Measurements from ENCODE around the gene PDXK. TPM values are rescaled to one million over a fixed set of nuclear protein-coding genes. Genes with fewer than 3 reads are reported as not detected.

PDXK gene
- total and polyA plus RNA-seq, 10 of the 15 experiments (the other 5 are each of a cell fraction or from before 2014, with no cell fraction given): 3.7 to 141 (median 60.0) TPM

- TF ChIP-seq BCL3 (IDR thresholded peaks at IDR 0.05; ENCODE audit: borderline replicate concordance, insufficient read depth, low read depth, low read length, poor library complexity, severe bottlenecking) (peak; percentile 65), IKZF2 (IDR thresholded peaks at IDR 0.05) (peak; percentile 89 to 92), MLLT1 (IDR thresholded peaks at IDR 0.05) (peak; percentile 57; the same call in 1 of the 2 replicates), E2F8 (IDR thresholded peaks at IDR 0.05; ENCODE audit: low read depth, partially characterized antibody) (peak; percentile 14), NKRF (conservative IDR thresholded peaks at IDR 0.05) (0 out of 2 replicates have a peak, but pooled peaks have one; percentile 40), POU2F2 (IDR thresholded peaks at IDR 0.05; ENCODE audit: borderline replicate concordance, low read depth, low read length) (peak; percentile 95), SIX5 (IDR thresholded peaks at IDR 0.05; ENCODE audit: low read depth, low read length, severe bottlenecking) (peak; percentile 7), TAF1 (IDR thresholded peaks at IDR 0.05; ENCODE audit: borderline replicate concordance, low read depth, low read length) (peak; percentile 37; the same call in 1 of the 2 replicates), SIN3A (IDR thresholded peaks at IDR 0.05; ENCODE audit: low read depth, low read length) (0 out of 2 replicates have a peak, but pooled peaks have one; percentile 64), NFIC (IDR thresholded peaks at IDR 0.05; ENCODE audit: low read depth, low read length) (no peak), HSF1 (IDR thresholded peaks at IDR 0.05; ENCODE audit: low read depth, low read length) (peak; percentile 97), ZNF24 (IDR thresholded peaks at IDR 0.05) (peak; percentile 86), SMAD1 (IDR thresholded peaks at IDR 0.05; ENCODE audit: low read depth, partially characterized antibody) (peak; percentile 19), ZNF384 (IDR thresholded peaks at IDR 0.05; ENCODE audit: borderline replicate concordance, low read depth, low read length) (peak; percentile 96), NFYB (IDR thresholded peaks at IDR 0.05; ENCODE audit: insufficient read depth, low read depth, low read length) (peak; percentile 83), CBX5 (IDR thresholded peaks at IDR 0.05; ENCODE audit: low read depth) (no peak), CREM (IDR thresholded peaks at IDR 0.05; ENCODE audit: low read depth) (peak; percentile 75; the same call in 1 of the 2 replicates), IRF4 (IDR thresholded peaks at IDR 0.05; ENCODE audit: low read depth, low read length) (peak; percentile 63)
These were observed 86.4 kb downstream of the PDXK start (continued) for GRCh38 chr21:43805275-43805800.

Measured in GM12878 (cell line).